RWPE1 (cell line): ENCODE results near the gene CLIC6.

Experiments
- CTCF ChIA-PET: fragments of 350-600 bp; sonication (Branson Sonifier 250); formaldehyde crosslinking; extraction: SDS; loops from one replicate; lab custom pipeline; 2021; lab: Yijun Ruan, JAX
- POLR2A ChIA-PET: fragments of 400-600 bp; formaldehyde crosslinking; extraction: SDS; loops from one replicate; lab custom pipeline; 2020; ENCODE audit warnings: antibody characterized with exemption; ENCODE audit not compliant: low non-redundant PET; lab: Yijun Ruan, JAX
- DNase-seq: peaks from one replicate; pipeline ENCODE4 v3.0.0; 2012; ENCODE audit warnings: low spot score
- H3K27ac ChIP-seq: fragments of 450-650 bp; 2 replicates; pipeline ENCODE4 v1.5.1; 2017
- CTCF ChIP-seq: fragments of 450-650 bp; conservative IDR thresholded peaks from 2 replicates; pipeline ENCODE4 v1.5.1; 2017; ENCODE audit warnings: low read depth, mild to moderate bottlenecking

The CLIC6 gene

GRCh38 chr21:34743285-34743684 is 74.5 kb downstream of the CLIC6 start:
- H3K27ac ChIP-seq: peak overlapping the region; percentile 77
- ChIA-PET CTCF (interaction anchor here (0.8 kb wide), 1 partner anchor 20 kb away, joined by 3 read pairs; no protein-coding TSS in a partner anchor), POLR2A (no interaction called here)
- TF ChIP-seq CTCF: no peak
- no peak for DNase-seq

GRCh38 chr21:34743831-34744230 is 75.0 kb downstream of the CLIC6 start:
- H3K27ac ChIP-seq: peak overlapping the region; percentile 77
- ChIA-PET CTCF (interaction anchor here (0.6 to 0.8 kb wide), 4 partner anchors 21 to 1038 kb away, joined by 3 to 4 read pairs (median 3); no protein-coding TSS in a partner anchor), POLR2A (no interaction called here)
- no peak for TF ChIP-seq CTCF
- DNase-seq: peak; percentile 71

- CTCF ChIA-PET: interaction anchor here (0.6 to 1.4 kb wide), 30 partner anchors 9 to 1196 kb away, joined by 3 to 10 read pairs (median 4); no protein-coding TSS in a partner anchor
Measured at GRCh38 chr21:34744801-34745200, 76.0 kb downstream of the CLIC6 start.

GRCh38 chr21:34745557-34746255 is 76.9 kb downstream of the CLIC6 start:
- peak overlapping the region; percentile 51 for H3K27ac ChIP-seq
- POLR2A ChIA-PET: interaction anchor here (0.7 kb wide), 1 partner anchor 655 kb away, joined by 4 read pairs; no protein-coding TSS in a partner anchor
- peak; percentile 86 for TF ChIP-seq CTCF
- CTCF ChIA-PET: interaction anchor here (0.6 to 1.4 kb wide), 36 partner anchors 8 to 1195 kb away, joined by 3 to 10 read pairs (median 4); no protein-coding TSS in a partner anchor
- peak; percentile 68 for DNase-seq

More at GRCh38 chr21:34744801-34745200, 76.0 kb downstream of the CLIC6 start:
- no peak for TF ChIP-seq CTCF
- H3K27ac ChIP-seq: peak overlapping the region; percentile 77
- no peak for DNase-seq
- POLR2A ChIA-PET: no interaction called here

- CTCF ChIA-PET: no interaction called here
Measured at GRCh38 chr21:34748862-34749261, 80.1 kb downstream of the CLIC6 start.

More at GRCh38 chr21:34748862-34749261, 80.1 kb downstream of the CLIC6 start:
- TF ChIP-seq CTCF: no peak
- no peak overlapping the region for H3K27ac ChIP-seq
- POLR2A ChIA-PET: no interaction called here
- DNase-seq: no peak
